Omental fat pad (tissue), 4 donors: ENCODE measurements around the gene PCYT2. TPM values are rescaled to one million over a fixed set of nuclear protein-coding genes. Genes with fewer than 3 reads are reported as not detected.

Experiments used
- ATAC-seq: fragments of 150-250 bp; one replicate; pipeline ENCODE4 v1.9.1; 2016; ENCODE audit warnings: mild to moderate bottlenecking, moderate library complexity; ENCODE audit not compliant: low FRiP score
- DNase-seq: peaks from one replicate; pipeline ENCODE4 v3.0.0-alpha.2; 2019; ENCODE audit warnings: low spot score
- total RNA-seq, 4 donors: library from RNA; depleted of rRNA; stranded (reverse); fragments of >200 nt; gene quantifications; one replicate each; pipeline ENCODE4 v1.1.0, GENCODE V29; 2016
- TF ChIP-seq, protein P1 (sequence below), 3 donors: fragments of 450-650 bp; IDR thresholded peaks; one replicate each; pipeline ENCODE4 v1.5.1; 2016 to 2017; ENCODE audit warnings: antibody characterized with exemption in 3 of 3, mild to moderate bottlenecking in 3 of 3, moderate library complexity in 2 of 3

PCYT2 gene
- total RNA-seq, 4 donors from 2014 or later, result 36.5 to 64.7 (median 45.5) TPM

DNA sequence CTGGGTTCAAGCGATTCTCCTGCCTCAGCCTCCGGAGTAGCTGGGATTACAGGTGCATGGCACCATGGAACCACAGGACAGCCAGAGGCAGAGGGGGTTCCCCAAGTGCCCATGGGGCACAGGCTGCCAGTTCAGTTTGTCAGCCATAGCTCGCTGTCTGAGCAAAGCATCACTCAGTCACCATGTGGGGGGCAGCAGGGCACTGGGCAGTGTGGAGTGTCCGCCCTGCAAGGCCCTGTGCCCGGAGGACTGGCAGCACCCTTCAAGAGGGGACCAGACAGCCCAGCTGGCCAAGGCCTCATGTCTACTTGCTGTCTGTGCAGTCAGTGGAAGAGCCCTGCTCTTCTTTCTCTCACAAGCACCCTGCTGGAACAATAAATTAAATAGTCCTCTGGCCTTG is 26.2 kb downstream of the PCYT2 start:
- no peak for DNase-seq
- TF ChIP-seq, protein P1, sequence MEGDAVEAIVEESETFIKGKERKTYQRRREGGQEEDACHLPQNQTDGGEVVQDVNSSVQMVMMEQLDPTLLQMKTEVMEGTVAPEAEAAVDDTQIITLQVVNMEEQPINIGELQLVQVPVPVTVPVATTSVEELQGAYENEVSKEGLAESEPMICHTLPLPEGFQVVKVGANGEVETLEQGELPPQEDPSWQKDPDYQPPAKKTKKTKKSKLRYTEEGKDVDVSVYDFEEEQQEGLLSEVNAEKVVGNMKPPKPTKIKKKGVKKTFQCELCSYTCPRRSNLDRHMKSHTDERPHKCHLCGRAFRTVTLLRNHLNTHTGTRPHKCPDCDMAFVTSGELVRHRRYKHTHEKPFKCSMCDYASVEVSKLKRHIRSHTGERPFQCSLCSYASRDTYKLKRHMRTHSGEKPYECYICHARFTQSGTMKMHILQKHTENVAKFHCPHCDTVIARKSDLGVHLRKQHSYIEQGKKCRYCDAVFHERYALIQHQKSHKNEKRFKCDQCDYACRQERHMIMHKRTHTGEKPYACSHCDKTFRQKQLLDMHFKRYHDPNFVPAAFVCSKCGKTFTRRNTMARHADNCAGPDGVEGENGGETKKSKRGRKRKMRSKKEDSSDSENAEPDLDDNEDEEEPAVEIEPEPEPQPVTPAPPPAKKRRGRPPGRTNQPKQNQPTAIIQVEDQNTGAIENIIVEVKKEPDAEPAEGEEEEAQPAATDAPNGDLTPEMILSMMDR (IDR thresholded peaks at IDR 0.05), result no peak
- ATAC-seq, result no peak

DNA sequence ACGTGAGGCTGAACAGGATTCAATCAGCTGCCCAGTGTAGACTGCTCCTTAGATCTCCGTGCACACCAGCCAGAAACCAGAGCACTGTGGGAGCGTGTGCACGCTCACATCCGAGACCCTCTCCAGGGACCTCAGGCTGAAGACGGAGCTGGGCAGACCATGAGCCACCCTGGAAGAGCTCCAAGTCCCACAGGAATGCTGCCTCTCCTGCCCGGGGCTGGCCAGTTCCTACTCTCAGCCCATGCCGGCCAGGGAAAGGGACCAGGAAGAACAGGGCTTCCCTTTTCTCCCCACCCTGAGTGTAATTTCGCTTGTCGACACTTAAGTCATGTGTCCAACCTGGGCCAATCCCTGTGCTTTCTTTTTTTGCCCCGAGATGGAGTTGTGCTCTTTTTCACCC is 26.7 kb downstream of the PCYT2 start:
- no peak for DNase-seq
- TF ChIP-seq, protein P1 (IDR thresholded peaks at IDR 0.05), result no peak
- ATAC-seq, result no peak

DNA sequence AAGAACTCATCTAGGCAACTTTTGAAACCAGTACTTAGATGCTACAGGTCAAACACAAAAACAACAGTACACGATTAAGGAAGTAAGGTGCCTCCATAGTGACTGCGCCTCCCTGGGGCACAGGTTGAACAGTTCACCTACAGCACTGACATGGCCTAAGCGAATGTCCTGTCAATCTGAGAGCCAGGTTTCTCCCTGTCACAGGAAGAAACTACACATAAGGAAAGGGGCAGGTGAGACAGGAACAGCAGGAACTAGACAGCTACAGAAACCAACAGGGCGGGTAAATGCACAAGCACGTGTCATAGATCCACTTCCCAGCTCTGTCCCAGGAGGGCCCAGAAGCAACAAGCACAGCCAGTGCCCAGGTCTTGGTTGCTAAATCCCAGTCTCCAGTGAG is 32.1 kb downstream of the PCYT2 start:
- ATAC-seq (no peak), DNase-seq (no peak)
- TF ChIP-seq, protein P1 (IDR thresholded peaks at IDR 0.05), result no peak

DNA sequence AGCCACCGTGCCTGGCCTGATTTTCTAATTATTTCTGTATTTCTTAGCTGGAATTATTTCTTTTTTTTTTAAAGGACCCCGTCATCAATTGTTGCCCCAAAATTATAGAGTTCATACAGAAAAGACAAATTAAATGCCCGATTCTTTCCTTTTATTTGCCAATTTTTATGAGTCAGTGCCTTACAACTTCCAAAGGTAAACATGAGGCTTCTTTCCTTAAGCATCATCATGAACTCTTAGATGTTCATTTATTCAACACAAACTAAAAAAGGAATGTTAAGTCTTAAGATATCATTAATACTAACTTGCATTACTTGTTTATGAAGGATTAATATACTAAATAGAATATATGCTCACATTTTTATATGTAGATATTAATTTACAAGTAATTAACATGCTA is 32.9 kb downstream of the PCYT2 start:
- no peak for DNase-seq
- ATAC-seq, result no peak
- TF ChIP-seq, protein P1 (IDR thresholded peaks at IDR 0.05), result no peak

DNA sequence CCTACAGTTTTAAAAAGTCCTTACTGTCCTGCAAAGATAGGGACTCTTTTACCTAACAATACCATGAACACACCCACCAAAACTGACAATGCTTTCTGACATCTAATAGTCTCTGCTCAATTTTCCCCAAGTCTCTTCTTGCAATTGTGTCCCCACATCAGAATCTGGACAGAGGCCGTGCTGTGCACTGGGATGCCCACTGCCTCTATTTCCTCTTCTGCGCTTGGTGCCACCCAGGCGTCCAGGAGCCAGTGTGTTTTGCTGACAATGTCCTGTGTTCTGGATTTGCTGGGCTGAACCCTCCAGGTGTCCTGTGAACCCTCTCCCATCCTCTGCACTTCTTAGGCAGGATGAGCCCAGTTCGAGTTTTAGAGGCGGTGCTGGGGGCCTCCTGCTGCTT is 33.6 kb downstream of the PCYT2 start:
- TF ChIP-seq, protein P1 (IDR thresholded peaks at IDR 0.05), result no peak
- no peak for ATAC-seq

DNA sequence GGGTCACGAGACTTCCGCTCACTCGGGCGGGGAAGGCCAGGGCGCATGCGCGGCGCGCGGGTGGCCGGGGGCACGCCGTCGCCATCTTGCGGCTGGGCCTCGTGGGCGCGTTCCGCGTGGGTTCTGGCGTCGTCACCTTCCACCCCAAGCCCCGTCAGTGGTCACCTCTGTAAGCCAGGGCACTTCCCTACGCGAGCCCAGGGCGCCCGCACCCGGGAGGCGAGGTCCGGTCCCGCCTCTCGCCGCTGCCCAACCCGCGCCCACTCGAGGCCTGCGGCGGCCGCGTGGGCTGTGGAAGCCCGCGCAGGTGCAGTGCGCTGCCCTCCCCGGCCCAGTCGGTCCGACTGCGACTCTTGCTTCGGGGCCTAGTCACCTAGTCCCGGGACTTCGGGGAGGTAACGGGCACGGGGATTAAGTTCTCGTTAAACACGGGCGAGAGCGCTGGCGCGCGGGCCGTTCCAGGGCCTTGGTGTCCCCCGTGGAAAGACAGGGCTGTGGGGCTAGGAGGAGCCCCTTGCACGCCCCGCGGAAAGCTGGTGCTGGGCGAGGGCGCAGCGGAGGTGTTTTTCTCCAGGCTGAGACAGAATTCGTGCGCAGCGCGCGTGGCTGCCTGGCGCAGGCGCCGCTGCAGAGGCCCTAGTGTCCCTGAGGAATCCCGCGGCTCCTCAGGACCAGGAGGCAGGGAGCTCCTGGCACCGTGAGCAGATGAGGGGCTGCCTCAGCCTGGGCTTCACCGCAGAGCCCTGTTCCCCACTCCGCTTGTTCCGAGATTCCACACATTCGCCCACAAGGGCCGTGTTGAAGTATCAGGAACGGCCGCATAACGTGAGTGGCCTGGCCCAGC is 39.6 kb downstream of the PCYT2 start:
- peak; percentile 20 for ATAC-seq
- TF ChIP-seq, protein P1 (IDR thresholded peaks at IDR 0.05), result no peak

More for the DNA sequence above, 33.6 kb downstream of the PCYT2 start:
- DNase-seq, result no peak

DNA sequence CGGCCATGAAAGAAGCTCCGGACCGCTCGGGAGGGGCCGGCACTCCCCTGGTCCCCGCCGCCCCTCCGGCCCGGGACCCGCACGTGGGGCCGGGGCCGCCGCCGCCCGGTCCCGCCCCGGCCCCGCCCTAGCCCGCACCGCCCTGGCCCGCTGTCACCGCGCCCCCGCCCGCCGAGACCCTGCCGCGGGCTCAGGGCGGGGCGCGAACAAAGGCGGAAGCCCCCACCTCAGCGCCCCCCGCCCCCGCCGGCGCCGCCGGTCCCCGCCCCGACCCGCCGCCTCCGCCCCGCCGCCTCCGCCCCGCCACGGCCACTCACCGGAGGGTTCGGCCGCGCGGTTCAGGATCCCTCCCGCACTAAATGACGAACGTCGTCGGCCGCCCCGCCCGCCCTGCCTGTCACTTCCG is 40.2 kb downstream of the PCYT2 start, which contains the start of gene ARHGDIA:
ARHGDIA (minus strand) TSS at position 357 of the 406 bp plus-strand sequence. CDS start 1,407 bp downstream, outside the sequence.
- peak; percentile 53 for ATAC-seq
- TF ChIP-seq, protein P1 (IDR thresholded peaks at IDR 0.05), result no peak
- no peak for DNase-seq

More for the DNA sequence above, 39.6 kb downstream of the PCYT2 start:
- DNase-seq, result peak; percentile 86
